Ishikawa (cell line): ENCODE results near the gene PARP11.
A peak's percentile ranks its signal among the peaks of the same experiment; 100 is the strongest.

Source experiments
- CEBPB ChIP-seq: IDR thresholded peaks from 2 replicates; pipeline ENCODE4 v1.6.1; 2012
- CREB1 ChIP-seq: IDR thresholded peaks from 2 replicates; pipeline ENCODE4 v1.6.1; 2012; ENCODE audit warnings: low read depth
- EGR1 ChIP-seq: IDR thresholded peaks from 2 replicates; pipeline ENCODE4 v1.6.1; 2012
- EP300 ChIP-seq: IDR thresholded peaks from 2 replicates; pipeline ENCODE4 v1.6.1; 2012; ENCODE audit warnings: borderline replicate concordance
- FOXM1 ChIP-seq: IDR thresholded peaks from 2 replicates; pipeline ENCODE4 v1.6.1; 2012; ENCODE audit warnings: low read depth, borderline replicate concordance
- MAX ChIP-seq: IDR thresholded peaks from 2 replicates; pipeline ENCODE4 v1.6.1; 2012
- NFIC ChIP-seq: IDR thresholded peaks from 2 replicates; pipeline ENCODE4 v1.6.1; 2012
- RAD21 ChIP-seq: IDR thresholded peaks from 2 replicates; pipeline ENCODE4 v1.6.1; 2012; ENCODE audit warnings: low read depth
- REST ChIP-seq: IDR thresholded peaks from 2 replicates; pipeline ENCODE4 v1.6.1; 2012; ENCODE audit warnings: low read depth, mild to moderate bottlenecking
- TAF1 ChIP-seq: IDR thresholded peaks from 2 replicates; pipeline ENCODE4 v1.6.1; 2012; ENCODE audit warnings: low read depth, mild to moderate bottlenecking
- TCF12 ChIP-seq: IDR thresholded peaks from 2 replicates; pipeline ENCODE4 v1.6.1; 2012; ENCODE audit warnings: low read depth
- TEAD4 ChIP-seq: IDR thresholded peaks from 2 replicates; pipeline ENCODE4 v1.6.1; 2012
- USF1 ChIP-seq: IDR thresholded peaks from 2 replicates; pipeline ENCODE4 v1.6.1; 2012
- YY1 ChIP-seq: IDR thresholded peaks from 2 replicates; pipeline ENCODE4 v1.6.1; 2012; ENCODE audit warnings: low read depth
- ZBTB7A ChIP-seq: IDR thresholded peaks from 2 replicates; pipeline ENCODE4 v1.6.1; 2012; ENCODE audit warnings: low read depth

PARP11 gene

GRCh38 chr12:3896801-3897351, 23.7 kb upstream of the PARP11 start:
- no peak for TF ChIP-seq REST
- no peak for TF ChIP-seq TAF1
- no peak for TF ChIP-seq TEAD4
- no peak for TF ChIP-seq CREB1
- no peak for TF ChIP-seq TCF12
- TF ChIP-seq YY1 = no peak
- no peak for TF ChIP-seq FOXM1
- no peak for TF ChIP-seq RAD21
- TF ChIP-seq NFIC = no peak
- TF ChIP-seq EP300 = no peak
- TF ChIP-seq USF1 = no peak
- no peak for TF ChIP-seq ZBTB7A
- TF ChIP-seq EGR1 = no peak
- TF ChIP-seq CEBPB = no peak
- no peak for TF ChIP-seq MAX

GRCh38 chr12:3896356-3896755, 23.2 kb upstream of the PARP11 start:
- no peak for TF ChIP-seq TAF1
- no peak for TF ChIP-seq MAX
- TF ChIP-seq TEAD4 = no peak
- no peak for TF ChIP-seq ZBTB7A
- no peak for TF ChIP-seq EGR1
- TF ChIP-seq FOXM1 = no peak
- no peak for TF ChIP-seq USF1

- TF ChIP-seq EP300 (no peak), ZBTB7A (no peak), USF1 (no peak), FOXM1 (no peak)
These were observed 19.4 kb upstream of the PARP11 start for GRCh38 chr12:3892631-3893030.

- TF ChIP-seq CREB1 = no peak
These were observed 18.0 kb upstream of the PARP11 start for GRCh38 chr12:3891201-3891600.

- TF ChIP-seq NFIC (no peak), ZBTB7A (no peak), RAD21 (no peak), TEAD4 (no peak), YY1 (no peak)
These were observed 15.5 kb upstream of the PARP11 start for GRCh38 chr12:3888659-3889058.

- TF ChIP-seq EP300 (no peak), FOXM1 (no peak), RAD21 (peak; percentile 91), YY1 (no peak), TAF1 (no peak), TCF12 (no peak), MAX (no peak), ZBTB7A (no peak), REST (no peak), USF1 (no peak), NFIC (no peak), TEAD4 (peak; percentile 50; the same call in 1 of the 2 replicates), CEBPB (no peak)
These were observed 12.3 kb upstream of the PARP11 start for GRCh38 chr12:3885277-3886094.
